Renal pelvis (tissue), 4 donors: ENCODE results near the gene CCDC27. TPM values are rescaled to one million over a fixed set of nuclear protein-coding genes. Genes with fewer than 3 reads are reported as not detected.

Source experiments
- DNase-seq: peaks from one replicate; pipeline ENCODE4 v3.0.0-alpha.2; 2013
- polyA plus RNA-seq, 3 donors: library from polyadenylated mRNA; unstranded; fragments of 120-200 nt; gene quantifications; one replicate each; pipeline ENCODE4 v1.2.1, GENCODE V29; 2013; ENCODE audit not compliant: insufficient read length in 3 of 3

The CCDC27 gene
- polyA plus RNA-seq, 3 donors, result 0.19 to 0.33 (median 0.30) TPM

GRCh38 chr1:3817821-3818597 is 65.8 kb downstream of the CCDC27 start:
- no peak for DNase-seq

- no peak for DNase-seq
Observed at GRCh38 chr1:3819771-3820200, 67.5 kb downstream of the CCDC27 start.

- no peak for DNase-seq
Observed at GRCh38 chr1:3820316-3820715, 68.1 kb downstream of the CCDC27 start.

- peak; percentile 27 for DNase-seq
Observed at GRCh38 chr1:3821004-3821403, 68.8 kb downstream of the CCDC27 start.

Other genes with a start within 250 kb of the CCDC27 start
- 10 to 100 TPM; 11.0 to 20.6 (median 15.0) TPM for gene MEGF6, start 140.9 kb upstream of the CCDC27 start, polyA plus RNA-seq
- 10 to 100 TPM; 39.8 to 46.1 (median 41.1) TPM for gene TPRG1L, start 127.4 kb upstream of the CCDC27 start, polyA plus RNA-seq
- 10 to 100 TPM; 19.0 to 21.9 (median 21.9) TPM for gene WRAP73, start 102.3 kb upstream of the CCDC27 start, polyA plus RNA-seq
- 1 to 10 TPM in 1 of 3 donors, under 1 TPM in 2; 0.70 to 1.1 (median 0.78) TPM for gene TP73, start 99.9 kb upstream of the CCDC27 start, polyA plus RNA-seq
- gene SMIM1, start 20.3 kb downstream of the CCDC27 start, polyA plus RNA-seq, result 10 to 100 TPM; 16.0 to 28.5 (median 26.5) TPM
- gene LRRC47, start 44.0 kb downstream of the CCDC27 start, polyA plus RNA-seq, result 10 to 100 TPM; 61.5 to 74.2 (median 64.4) TPM
- gene CEP104, start 104.8 kb downstream of the CCDC27 start, polyA plus RNA-seq, result 10 to 100 TPM; 36.5 to 54.3 (median 49.2) TPM
- gene DFFB, start 105.0 kb downstream of the CCDC27 start, polyA plus RNA-seq, result 10 to 100 TPM in 1 of 3 donors, 1 to 10 TPM in 2; 6.9 to 12.0 (median 9.0) TPM
- 10 to 100 TPM; 24.7 to 33.3 (median 29.1) TPM for gene C1orf174, start 147.8 kb downstream of the CCDC27 start, polyA plus RNA-seq